Epithelial cell of proximal tubule (primary cell): ENCODE measurements around the gene FGD5. TPM values are rescaled to one million over a fixed set of nuclear protein-coding genes. Genes with fewer than 3 reads are reported as not detected.
A peak's percentile ranks its signal among the peaks of the same experiment; 100 is the strongest.
"Not testable (repeated sequence)": the region's sequence is repeated elsewhere in the genome, so short reads cannot be mapped to it uniquely, and the experiment has no call there.

Experiments used
- DNase-seq: peaks from one replicate; pipeline ENCODE4 v3.0.0-alpha.2; 2011; ENCODE audit warnings: low read depth
- H3K4me3 ChIP-seq: 2 replicates; pipeline ENCODE4 v1.5.1; 2011; ENCODE audit warnings: low read depth, mild to moderate bottlenecking, low read length
- CTCF ChIP-seq: conservative IDR thresholded peaks from 2 replicates; pipeline ENCODE4 v1.5.1; 2012; ENCODE audit warnings: low read depth, mild to moderate bottlenecking, low read length
- total RNA-seq: library from RNA; depleted of rRNA; stranded (reverse); fragments of >200 nt; gene quantifications from 2 replicates; pipeline ENCODE4 v1.2.3, GENCODE V29; 2015

Gene FGD5
- total RNA-seq, 1 donor from 2014 or later = 0.06 TPM

GRCh38 chr3:14805961-14806537, 12.7 kb upstream of the FGD5 start:
- H3K4me3 ChIP-seq = no peak overlapping the region
- TF ChIP-seq CTCF = no peak
- no peak for DNase-seq

GRCh38 chr3:14806641-14807263, 12.0 kb upstream of the FGD5 start:
- no peak for TF ChIP-seq CTCF
- no peak overlapping the region for H3K4me3 ChIP-seq
- no peak for DNase-seq

- no peak for TF ChIP-seq CTCF
- no peak for DNase-seq
- H3K4me3 ChIP-seq = no peak overlapping the region
Measured at GRCh38 chr3:14808025-14808424, 10.7 kb upstream of the FGD5 start.

- no peak for DNase-seq
- no peak for TF ChIP-seq CTCF
- no peak overlapping the region for H3K4me3 ChIP-seq
Measured at GRCh38 chr3:14808502-14809266, 10.1 kb upstream of the FGD5 start.

- H3K4me3 ChIP-seq = peak overlapping the region; percentile 54
- DNase-seq = not testable (repeated sequence)
Measured at GRCh38 chr3:14809611-14810010, 9.2 kb upstream of the FGD5 start.

GRCh38 chr3:14810070-14810791, 8.5 kb upstream of the FGD5 start:
- no peak for DNase-seq
- TF ChIP-seq CTCF = no peak
- H3K4me3 ChIP-seq = peak overlapping the region; percentile 64
